ENCODE results near the gene SDE2. TPM values are rescaled to one million over a fixed set of nuclear protein-coding genes. Genes with fewer than 3 reads are reported as not detected.

SDE2 gene
- total and polyA plus RNA-seq, 2 of the 8 experiments (the other 6 are each of a cell fraction or from before 2014, with no cell fraction given), result 8.5 to 16.7 TPM

GRCh38 chr1:225953315-225953714 lies 45.8 kb downstream of the SDE2 start (continued):
- TF ChIP-seq, protein P1, sequence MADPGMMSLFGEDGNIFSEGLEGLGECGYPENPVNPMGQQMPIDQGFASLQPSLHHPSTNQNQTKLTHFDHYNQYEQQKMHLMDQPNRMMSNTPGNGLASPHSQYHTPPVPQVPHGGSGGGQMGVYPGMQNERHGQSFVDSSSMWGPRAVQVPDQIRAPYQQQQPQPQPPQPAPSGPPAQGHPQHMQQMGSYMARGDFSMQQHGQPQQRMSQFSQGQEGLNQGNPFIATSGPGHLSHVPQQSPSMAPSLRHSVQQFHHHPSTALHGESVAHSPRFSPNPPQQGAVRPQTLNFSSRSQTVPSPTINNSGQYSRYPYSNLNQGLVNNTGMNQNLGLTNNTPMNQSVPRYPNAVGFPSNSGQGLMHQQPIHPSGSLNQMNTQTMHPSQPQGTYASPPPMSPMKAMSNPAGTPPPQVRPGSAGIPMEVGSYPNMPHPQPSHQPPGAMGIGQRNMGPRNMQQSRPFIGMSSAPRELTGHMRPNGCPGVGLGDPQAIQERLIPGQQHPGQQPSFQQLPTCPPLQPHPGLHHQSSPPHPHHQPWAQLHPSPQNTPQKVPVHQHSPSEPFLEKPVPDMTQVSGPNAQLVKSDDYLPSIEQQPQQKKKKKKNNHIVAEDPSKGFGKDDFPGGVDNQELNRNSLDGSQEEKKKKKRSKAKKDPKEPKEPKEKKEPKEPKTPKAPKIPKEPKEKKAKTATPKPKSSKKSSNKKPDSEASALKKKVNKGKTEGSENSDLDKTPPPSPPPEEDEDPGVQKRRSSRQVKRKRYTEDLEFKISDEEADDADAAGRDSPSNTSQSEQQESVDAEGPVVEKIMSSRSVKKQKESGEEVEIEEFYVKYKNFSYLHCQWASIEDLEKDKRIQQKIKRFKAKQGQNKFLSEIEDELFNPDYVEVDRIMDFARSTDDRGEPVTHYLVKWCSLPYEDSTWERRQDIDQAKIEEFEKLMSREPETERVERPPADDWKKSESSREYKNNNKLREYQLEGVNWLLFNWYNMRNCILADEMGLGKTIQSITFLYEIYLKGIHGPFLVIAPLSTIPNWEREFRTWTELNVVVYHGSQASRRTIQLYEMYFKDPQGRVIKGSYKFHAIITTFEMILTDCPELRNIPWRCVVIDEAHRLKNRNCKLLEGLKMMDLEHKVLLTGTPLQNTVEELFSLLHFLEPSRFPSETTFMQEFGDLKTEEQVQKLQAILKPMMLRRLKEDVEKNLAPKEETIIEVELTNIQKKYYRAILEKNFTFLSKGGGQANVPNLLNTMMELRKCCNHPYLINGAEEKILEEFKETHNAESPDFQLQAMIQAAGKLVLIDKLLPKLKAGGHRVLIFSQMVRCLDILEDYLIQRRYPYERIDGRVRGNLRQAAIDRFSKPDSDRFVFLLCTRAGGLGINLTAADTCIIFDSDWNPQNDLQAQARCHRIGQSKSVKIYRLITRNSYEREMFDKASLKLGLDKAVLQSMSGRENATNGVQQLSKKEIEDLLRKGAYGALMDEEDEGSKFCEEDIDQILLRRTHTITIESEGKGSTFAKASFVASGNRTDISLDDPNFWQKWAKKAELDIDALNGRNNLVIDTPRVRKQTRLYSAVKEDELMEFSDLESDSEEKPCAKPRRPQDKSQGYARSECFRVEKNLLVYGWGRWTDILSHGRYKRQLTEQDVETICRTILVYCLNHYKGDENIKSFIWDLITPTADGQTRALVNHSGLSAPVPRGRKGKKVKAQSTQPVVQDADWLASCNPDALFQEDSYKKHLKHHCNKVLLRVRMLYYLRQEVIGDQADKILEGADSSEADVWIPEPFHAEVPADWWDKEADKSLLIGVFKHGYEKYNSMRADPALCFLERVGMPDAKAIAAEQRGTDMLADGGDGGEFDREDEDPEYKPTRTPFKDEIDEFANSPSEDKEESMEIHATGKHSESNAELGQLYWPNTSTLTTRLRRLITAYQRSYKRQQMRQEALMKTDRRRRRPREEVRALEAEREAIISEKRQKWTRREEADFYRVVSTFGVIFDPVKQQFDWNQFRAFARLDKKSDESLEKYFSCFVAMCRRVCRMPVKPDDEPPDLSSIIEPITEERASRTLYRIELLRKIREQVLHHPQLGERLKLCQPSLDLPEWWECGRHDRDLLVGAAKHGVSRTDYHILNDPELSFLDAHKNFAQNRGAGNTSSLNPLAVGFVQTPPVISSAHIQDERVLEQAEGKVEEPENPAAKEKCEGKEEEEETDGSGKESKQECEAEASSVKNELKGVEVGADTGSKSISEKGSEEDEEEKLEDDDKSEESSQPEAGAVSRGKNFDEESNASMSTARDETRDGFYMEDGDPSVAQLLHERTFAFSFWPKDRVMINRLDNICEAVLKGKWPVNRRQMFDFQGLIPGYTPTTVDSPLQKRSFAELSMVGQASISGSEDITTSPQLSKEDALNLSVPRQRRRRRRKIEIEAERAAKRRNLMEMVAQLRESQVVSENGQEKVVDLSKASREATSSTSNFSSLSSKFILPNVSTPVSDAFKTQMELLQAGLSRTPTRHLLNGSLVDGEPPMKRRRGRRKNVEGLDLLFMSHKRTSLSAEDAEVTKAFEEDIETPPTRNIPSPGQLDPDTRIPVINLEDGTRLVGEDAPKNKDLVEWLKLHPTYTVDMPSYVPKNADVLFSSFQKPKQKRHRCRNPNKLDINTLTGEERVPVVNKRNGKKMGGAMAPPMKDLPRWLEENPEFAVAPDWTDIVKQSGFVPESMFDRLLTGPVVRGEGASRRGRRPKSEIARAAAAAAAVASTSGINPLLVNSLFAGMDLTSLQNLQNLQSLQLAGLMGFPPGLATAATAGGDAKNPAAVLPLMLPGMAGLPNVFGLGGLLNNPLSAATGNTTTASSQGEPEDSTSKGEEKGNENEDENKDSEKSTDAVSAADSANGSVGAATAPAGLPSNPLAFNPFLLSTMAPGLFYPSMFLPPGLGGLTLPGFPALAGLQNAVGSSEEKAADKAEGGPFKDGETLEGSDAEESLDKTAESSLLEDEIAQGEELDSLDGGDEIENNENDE (IDR thresholded peaks at IDR 0.05; ENCODE audit: insufficient replicate concordance, low read length), result no peak
- TF ChIP-seq CHD2 (IDR thresholded peaks at IDR 0.05; ENCODE audit: low read length), result no peak
- TF ChIP-seq BRCA1 (IDR thresholded peaks at IDR 0.05; ENCODE audit: low read depth, low read length), result no peak
- TF ChIP-seq RBBP5 (IDR thresholded peaks at IDR 0.05; ENCODE audit: borderline replicate concordance, low read depth, low read length), result no peak
- TF ChIP-seq, protein P2, sequence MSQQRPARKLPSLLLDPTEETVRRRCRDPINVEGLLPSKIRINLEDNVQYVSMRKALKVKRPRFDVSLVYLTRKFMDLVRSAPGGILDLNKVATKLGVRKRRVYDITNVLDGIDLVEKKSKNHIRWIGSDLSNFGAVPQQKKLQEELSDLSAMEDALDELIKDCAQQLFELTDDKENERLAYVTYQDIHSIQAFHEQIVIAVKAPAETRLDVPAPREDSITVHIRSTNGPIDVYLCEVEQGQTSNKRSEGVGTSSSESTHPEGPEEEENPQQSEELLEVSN (IDR thresholded peaks at IDR 0.05), result no peak

Data from H1 (cell line).